T follicular helper cell (primary cell): ENCODE data around the gene ZMYND8.
"Not testable (repeated sequence)": the region's sequence is repeated elsewhere in the genome, so short reads cannot be mapped to it uniquely, and the experiment has no call there.

Source experiments
- DNase-seq: peaks from one replicate; pipeline ENCODE4 v3.0.0-alpha.2; 2020; ENCODE audit warnings: low read depth

Gene ZMYND8

GRCh38 chr20:47265214-47265613 lies 91.3 kb downstream of the ZMYND8 start:
- no peak for DNase-seq

- not testable (repeated sequence) for DNase-seq
Observed at GRCh38 chr20:47264137-47264769, 92.2 kb downstream of the ZMYND8 start.

GRCh38 chr20:47263465-47264084 lies 92.9 kb downstream of the ZMYND8 start:
- no peak for DNase-seq

- no peak for DNase-seq
Observed at GRCh38 chr20:47263080-47263464, 93.4 kb downstream of the ZMYND8 start.

GRCh38 chr20:47262365-47263013 lies 94.0 kb downstream of the ZMYND8 start:
- no peak for DNase-seq

GRCh38 chr20:47262008-47262364 lies 94.5 kb downstream of the ZMYND8 start:
- no peak for DNase-seq

- DNase-seq = not testable (repeated sequence)
Observed at GRCh38 chr20:47261161-47261774, 95.2 kb downstream of the ZMYND8 start.

GRCh38 chr20:47260540-47261126 lies 95.9 kb downstream of the ZMYND8 start:
- not testable (repeated sequence) for DNase-seq

GRCh38 chr20:47258745-47259695 lies 97.5 kb downstream of the ZMYND8 start:
- DNase-seq = no peak

- DNase-seq = no peak
Observed at GRCh38 chr20:47257771-47258170, 98.7 kb downstream of the ZMYND8 start.

GRCh38 chr20:47257256-47257655 lies 99.2 kb downstream of the ZMYND8 start:
- DNase-seq = no peak

- no peak for DNase-seq
Observed at GRCh38 chr20:47256668-47257236, 99.7 kb downstream of the ZMYND8 start.

GRCh38 chr20:47253872-47254271 lies 102.6 kb downstream of the ZMYND8 start:
- no peak for DNase-seq

GRCh38 chr20:47252879-47253307 lies 103.6 kb downstream of the ZMYND8 start:
- no peak for DNase-seq

GRCh38 chr20:47251154-47252020 lies 105.1 kb downstream of the ZMYND8 start:
- no peak for DNase-seq

- DNase-seq = no peak
Observed at GRCh38 chr20:47250360-47250759, 106.1 kb downstream of the ZMYND8 start.

- DNase-seq = no peak
Observed at GRCh38 chr20:47249913-47250312, 106.6 kb downstream of the ZMYND8 start.

- no peak for DNase-seq
Observed at GRCh38 chr20:47248448-47248966, 108.0 kb downstream of the ZMYND8 start.

- DNase-seq = no peak
Observed at GRCh38 chr20:47247972-47248371, 108.5 kb downstream of the ZMYND8 start.
